Adrenal gland (tissue), 12 donors: ENCODE data around the gene TMEM151B. TPM values are rescaled to one million over a fixed set of nuclear protein-coding genes. Genes with fewer than 3 reads are reported as not detected.

Experiments
- DNase-seq, 7 donors: peaks; one replicate each; pipeline ENCODE4 v3.0.0-alpha.2; 2019 to 2020
- H3K27ac ChIP-seq, 5 donors: fragments of 200-600 bp; sonication (generic) in 4 of 5; 1 replicate in 3 of 5; 2 replicates in 2 of 5; pipeline versions ENCODE4 v1.5.1 to v1.8.0; 2016 to 2020; ENCODE audit warnings: mild to moderate bottlenecking in 1 of 5
- H3K27me3 ChIP-seq: fragments of 200-600 bp; 2 replicates; pipeline ENCODE4 v1.8.0; 2021
- H3K36me3 ChIP-seq, 2 donors: fragments of 200-600 bp; replicated peaks in 1 of 2; 1 replicate in 1 of 2; 2 replicates in 1 of 2; pipeline versions ENCODE4 v1.5.1 to v1.8.0; 2018 to 2022
- H3K4me1 ChIP-seq, 2 donors: fragments of 200-600 bp; replicated peaks in 1 of 2; 1 replicate in 1 of 2; 2 replicates in 1 of 2; pipeline versions ENCODE4 v1.5.1 to v1.8.0; 2018 to 2021
- H3K4me3 ChIP-seq, 4 donors: fragments of 200-600 bp; sonication (generic) in 3 of 4; one replicate each; pipeline ENCODE4 v1.5.1; 2016 to 2018
- H3K9me3 ChIP-seq, 3 donors: fragments of 200-600 bp; sonication (generic) in 1 of 3; replicated peaks in 1 of 3; 1 replicate in 2 of 3; 2 replicates in 1 of 3; pipeline versions ENCODE4 v1.5.1 to v1.8.0; 2016 to 2021
- CTCF ChIP-seq, 6 experiments: fragments of 450-650 bp in 4 of 6; fragments of 200-600 bp in 2 of 6; sonication (generic) in 1 of 6; IDR thresholded peaks; 1 replicate in 5 of 6; 2 replicates in 1 of 6; pipeline versions ENCODE4 v1.5.1 to v1.8.0; 2016 to 2021; ENCODE audit warnings: antibody characterized with exemption in 6 of 6, mild to moderate bottlenecking in 2 of 6, moderate library complexity in 1 of 6
- POLR2A ChIP-seq, 2 donors: fragments of 450-650 bp; IDR thresholded peaks; one replicate each; pipeline ENCODE4 v1.6.1; 2017; ENCODE audit warnings: antibody characterized with exemption in 2 of 2, mild to moderate bottlenecking in 2 of 2, moderate library complexity in 1 of 2
- WGBS, 4 donors: extraction: QIAGEN DNeasy Blood & Tissue Kit in 2 of 4; methylation state at CpG; one replicate each; pipeline versions ENCODE4 v1.1.5 to v1.1.7; 2013 to 2017; 5-methylcytosine and 5-hydroxymethylcytosine counted together
- intact Hi-C, 2 donors: fragments of 100-400 bp; cut with DNase I; formaldehyde crosslinking; loops; one replicate each; pipeline versions ENCODE4 v1.14.1 to v1.15.0; 2022 to 2023
- polyA plus RNA-seq, 3 donors: library from polyadenylated mRNA; stranded (reverse); fragments of 200-250 nt in 2 of 3; fragments of 350-450 nt in 1 of 3; fragmentation: Illumina TruSeq in 1 of 3; extraction: RNeasy Lipid Tissue Mini Kit (QIAGEN cat#74804) in 1 of 3; gene quantifications; one replicate each; pipeline ENCODE4 v1.2.3, GENCODE V29; 2013 to 2014
- total RNA-seq, 9 donors: library from RNA; depleted of rRNA in 4 of 9; stranded (reverse); fragments of >200 nt in 4 of 9; fragments of 120-200 nt in 1 of 9; fragmentation: NEBNext Ultra II Directional in 1 of 9; extraction: Animal tissue kit (Norgen Biotek cat#: 25700) in 1 of 9; gene quantifications; one replicate each; pipeline versions ENCODE4 v1.1.0 to v1.2.4, GENCODE V29; 2013 to 2023
- donor health status: healthy with polysubstance abuse.
- donor health status: Bipolar disorder and iron deficiency.
- donor health status: DM: yes; HTN: yes; CAD: no.
- donor health status: DM: no; HTN: no; CAD: no.
- donor health status: DM: no; HTN: no; CAD: no.
- donor health status: DM: yes; HTN: yes; CAD: no.

The TMEM151B gene
- total and polyA plus RNA-seq, 12 donors, result 0.07 to 3.9 (median 0.79) TPM; not detected in 2

GRCh38 chr6:44305200-44305725 is 35.0 kb downstream of the TMEM151B start:
- Histone ChIP-seq H3K4me1 (peaks cover 0 to 5% of the 10 kb centered on the region in 2 donors), H3K36me3 (peaks cover 0 to 82% of the 10 kb centered on the region in 2 donors), H3K4me3 (no peak overlapping the region), H3K9me3 (no peaks in the 10 kb centered on the region), H3K27me3 (no peaks in the 10 kb centered on the region), H3K27ac (no peak overlapping the region)
- DNase-seq, result no peak
- 84 to 89% (median 86%) methylated on average over 5 of the region's 5 CpGs for WGBS, 4 donors
- intact Hi-C loops, result no loop called here
- TF ChIP-seq POLR2A (IDR thresholded peaks at IDR 0.05) (no peak), CTCF (IDR thresholded peaks at IDR 0.05) (no peak)

- intact Hi-C loops, result no loop called here
- Histone ChIP-seq H3K27me3 (no peaks in the 10 kb centered on the region), H3K36me3 (peaks cover 0 to 95% of the 10 kb centered on the region in 2 donors), H3K4me1 (peaks cover 0 to 5% of the 10 kb centered on the region in 2 donors), H3K27ac (no peak overlapping the region), H3K9me3 (no peaks in the 10 kb centered on the region), H3K4me3 (no peak overlapping the region)
- DNase-seq, result no peak
- 83 to 92% (median 90%) methylated on average over 7 to 8 of the region's 8 CpGs for WGBS, 4 donors
- TF ChIP-seq POLR2A (IDR thresholded peaks at IDR 0.05) (no peak), CTCF (IDR thresholded peaks at IDR 0.05) (no peak)
Measured at GRCh38 chr6:44306710-44307109, 36.5 kb downstream of the TMEM151B start.

- intact Hi-C loops, result no loop called here
- TF ChIP-seq POLR2A (IDR thresholded peaks at IDR 0.05), result no peak
- no peak for TF ChIP-seq CTCF (IDR thresholded peaks at IDR 0.05)
- Histone ChIP-seq H3K27me3 (no peaks in the 10 kb centered on the region), H3K9me3 (no peaks in the 10 kb centered on the region), H3K4me1 (peaks cover 4 to 7% of the 10 kb centered on the region in 2 donors), H3K36me3 (peaks cover 0 to 90% of the 10 kb centered on the region in 2 donors), H3K27ac (no peak overlapping the region), H3K4me3 (no peak overlapping the region)
- 86 to 96% (median 93%) methylated on average over 7 to 10 of the region's 10 CpGs for WGBS, 4 donors
- no peak for DNase-seq
Measured at GRCh38 chr6:44307217-44307616, 37.0 kb downstream of the TMEM151B start.

GRCh38 chr6:44309092-44309491 is 38.8 kb downstream of the TMEM151B start:
- H3K4me3 ChIP-seq, result no peak overlapping the region
- TF ChIP-seq POLR2A (IDR thresholded peaks at IDR 0.05), result no peak
- no peak for TF ChIP-seq CTCF (IDR thresholded peaks at IDR 0.05)
- 86 to 96% (median 92%) methylated on average over 1 to 2 of the region's 2 CpGs for WGBS, 4 donors
- intact Hi-C loops, result no loop called here
- no peak overlapping the region for H3K27ac ChIP-seq
- H3K4me1 ChIP-seq, result peaks cover 8 to 11% of the 10 kb centered on the region in 2 donors
- H3K27me3 ChIP-seq, result no peaks in the 10 kb centered on the region
- no peak for DNase-seq
- no peaks in the 10 kb centered on the region for H3K9me3 ChIP-seq
- H3K36me3 ChIP-seq, result peaks cover 0 to 72% of the 10 kb centered on the region in 2 donors
